Hepatocyte (in vitro differentiated cells): ENCODE measurements around the gene PAEP.

ENCODE experiments used
- EZH2 ChIP-seq: fragments of 200-600 bp; sonication (generic); IDR thresholded peaks from 2 replicates; pipeline ENCODE4 v1.6.1; 2016; ENCODE audit warnings: antibody characterized with exemption, mild to moderate bottlenecking, borderline replicate concordance
- TF ChIP-seq, protein P1 (sequence below): fragments of 200-600 bp; sonication (generic); IDR thresholded peaks from 2 replicates; pipeline ENCODE4 v1.5.1; 2016; ENCODE audit warnings: antibody characterized with exemption, mild to moderate bottlenecking; ENCODE audit not compliant: poor library complexity

DNA sequence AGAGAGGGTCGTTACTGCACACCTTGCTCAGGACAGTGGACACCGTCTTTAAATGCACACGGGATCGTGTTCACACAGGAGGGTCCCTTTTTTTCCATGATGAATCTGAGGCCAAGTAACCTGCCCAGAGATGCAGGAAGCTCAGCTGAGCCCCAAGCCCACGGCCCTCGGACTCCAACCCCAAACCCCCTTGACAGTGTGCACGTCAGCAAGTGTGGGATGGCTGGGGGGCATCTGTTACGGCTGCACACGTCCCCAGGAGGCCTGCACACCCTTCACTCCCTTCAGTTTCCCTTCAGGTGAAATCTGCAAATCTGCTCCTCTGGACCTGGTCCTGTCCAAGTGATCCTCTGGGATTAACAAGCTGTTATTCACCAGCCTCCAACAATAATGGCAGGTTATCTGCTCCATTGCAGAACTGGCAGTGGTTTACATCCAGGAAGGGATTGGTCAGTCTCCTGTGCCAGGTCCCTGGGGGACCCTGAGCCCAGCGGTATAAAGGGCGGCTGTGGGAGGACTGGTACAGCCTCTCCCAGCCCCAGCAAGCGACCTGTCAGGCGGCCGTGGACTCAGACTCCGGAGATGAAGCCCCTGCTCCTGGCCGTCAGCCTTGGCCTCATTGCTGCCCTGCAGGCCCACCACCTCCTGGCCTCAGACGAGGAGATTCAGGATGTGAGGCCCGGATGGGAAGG, 40.5 kb upstream of the PAEP start, which contains the start of gene LCN1:
- TF ChIP-seq, protein P1, sequence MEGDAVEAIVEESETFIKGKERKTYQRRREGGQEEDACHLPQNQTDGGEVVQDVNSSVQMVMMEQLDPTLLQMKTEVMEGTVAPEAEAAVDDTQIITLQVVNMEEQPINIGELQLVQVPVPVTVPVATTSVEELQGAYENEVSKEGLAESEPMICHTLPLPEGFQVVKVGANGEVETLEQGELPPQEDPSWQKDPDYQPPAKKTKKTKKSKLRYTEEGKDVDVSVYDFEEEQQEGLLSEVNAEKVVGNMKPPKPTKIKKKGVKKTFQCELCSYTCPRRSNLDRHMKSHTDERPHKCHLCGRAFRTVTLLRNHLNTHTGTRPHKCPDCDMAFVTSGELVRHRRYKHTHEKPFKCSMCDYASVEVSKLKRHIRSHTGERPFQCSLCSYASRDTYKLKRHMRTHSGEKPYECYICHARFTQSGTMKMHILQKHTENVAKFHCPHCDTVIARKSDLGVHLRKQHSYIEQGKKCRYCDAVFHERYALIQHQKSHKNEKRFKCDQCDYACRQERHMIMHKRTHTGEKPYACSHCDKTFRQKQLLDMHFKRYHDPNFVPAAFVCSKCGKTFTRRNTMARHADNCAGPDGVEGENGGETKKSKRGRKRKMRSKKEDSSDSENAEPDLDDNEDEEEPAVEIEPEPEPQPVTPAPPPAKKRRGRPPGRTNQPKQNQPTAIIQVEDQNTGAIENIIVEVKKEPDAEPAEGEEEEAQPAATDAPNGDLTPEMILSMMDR = no peak
- TF ChIP-seq EZH2 = no peak
